ENCODE data around the gene TMOD2.
A peak's percentile ranks its signal among the peaks of the same experiment; 100 is the strongest.

Gene TMOD2

DNA sequence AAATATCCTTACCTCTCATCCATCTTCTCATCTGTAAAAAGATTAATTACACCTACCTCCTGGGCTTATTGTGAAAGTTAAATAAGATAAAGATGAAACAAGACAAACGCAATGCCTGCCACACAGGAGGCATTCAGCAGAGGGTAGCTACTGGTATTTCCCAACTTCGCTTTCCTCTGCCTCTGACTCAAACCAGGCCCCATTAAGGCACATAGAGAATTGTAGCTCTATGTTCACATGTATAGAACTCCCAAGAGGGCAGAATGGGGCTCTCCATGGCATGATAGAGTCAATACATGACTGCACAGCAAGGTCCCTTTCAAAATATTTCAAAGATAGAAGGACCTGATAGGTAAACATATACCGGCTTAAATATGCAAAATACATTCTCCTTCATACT lies 15.3 kb upstream of the TMOD2 start:
- DNase-seq = no peak

DNA sequence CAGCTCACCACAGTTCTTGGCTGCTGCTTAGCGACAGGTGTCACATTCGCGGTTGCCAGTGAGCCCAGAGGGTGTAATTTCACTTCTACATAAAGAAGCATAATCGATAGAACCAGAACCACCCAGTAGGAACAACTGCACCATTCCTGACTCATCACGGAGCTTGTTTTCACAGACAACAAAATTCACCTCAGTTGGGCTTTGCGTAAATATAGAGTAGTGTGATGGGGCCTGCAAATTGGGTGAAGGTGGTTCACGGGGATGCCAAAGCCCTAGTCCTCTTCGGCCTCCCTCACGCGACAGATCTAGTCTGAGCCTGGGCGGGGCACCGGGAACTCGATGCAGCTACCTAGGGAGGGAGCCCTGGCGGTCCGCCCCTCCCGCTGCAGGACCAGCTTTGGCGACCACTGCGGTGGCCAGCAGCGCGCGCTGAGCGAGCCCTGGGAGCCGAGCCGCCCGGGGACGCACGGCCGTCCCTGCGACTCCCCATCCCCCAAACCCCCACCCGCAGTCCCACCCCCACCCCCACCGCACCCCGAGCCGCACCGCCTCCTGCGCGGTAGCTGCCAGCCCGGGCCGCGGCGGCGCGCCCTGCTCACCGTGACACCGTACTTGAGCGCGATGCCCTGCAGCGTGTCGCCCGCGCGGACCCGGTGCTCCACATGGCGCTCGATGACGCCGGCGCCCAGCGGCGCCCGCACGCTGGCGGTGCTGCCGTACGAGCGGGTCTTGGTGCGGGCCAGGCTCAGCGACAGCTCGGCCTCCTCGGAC lies 14.5 kb upstream of the TMOD2 start:
- DNase-seq = peak; percentile 23

DNA sequence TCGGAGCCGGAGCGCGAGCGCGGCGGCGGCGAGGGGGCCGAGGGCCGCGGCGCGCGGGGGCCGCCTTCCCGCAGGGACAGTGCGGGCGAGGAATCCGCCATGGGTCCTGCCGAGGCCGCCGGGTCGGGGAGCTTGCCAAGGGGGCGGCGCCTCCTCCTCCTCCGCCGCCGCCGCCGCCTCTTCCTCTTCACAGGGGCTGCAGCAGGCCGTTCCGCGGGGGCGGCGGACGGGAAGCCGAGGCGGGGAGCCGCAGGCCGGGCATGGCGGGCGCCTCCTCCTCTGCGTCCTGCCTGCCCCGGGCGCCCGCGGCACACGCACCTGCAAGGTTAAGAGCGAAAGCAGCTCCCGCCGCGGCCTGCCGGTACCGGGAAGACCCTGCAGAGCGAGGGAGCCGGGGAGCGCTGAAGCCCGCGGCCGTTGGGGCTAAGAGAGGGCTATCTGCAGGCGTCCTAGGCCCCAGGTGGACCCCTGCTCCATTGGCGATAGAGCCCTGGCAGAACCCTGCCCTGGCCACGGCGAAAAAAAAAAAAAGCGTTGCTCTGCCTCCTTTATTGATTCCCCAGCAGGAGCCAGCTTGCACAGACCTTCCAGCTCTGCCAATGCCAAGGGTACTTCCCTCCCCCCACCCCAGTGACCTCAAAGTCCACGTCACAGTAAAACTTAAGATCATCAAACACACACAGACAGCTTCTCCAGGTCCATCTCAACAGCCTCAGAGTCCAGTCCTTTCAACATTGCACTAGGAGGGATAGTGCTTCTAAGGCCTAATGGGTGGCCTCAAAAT lies 13.7 kb upstream of the TMOD2 start, which contains the start of gene LYSMD2:
Gene LYSMD2 (minus strand): TSS at position 134 of the 784 bp plus-strand sequence. CDS start 33 bp downstream, at position 101.
- no peak for DNase-seq

DNA sequence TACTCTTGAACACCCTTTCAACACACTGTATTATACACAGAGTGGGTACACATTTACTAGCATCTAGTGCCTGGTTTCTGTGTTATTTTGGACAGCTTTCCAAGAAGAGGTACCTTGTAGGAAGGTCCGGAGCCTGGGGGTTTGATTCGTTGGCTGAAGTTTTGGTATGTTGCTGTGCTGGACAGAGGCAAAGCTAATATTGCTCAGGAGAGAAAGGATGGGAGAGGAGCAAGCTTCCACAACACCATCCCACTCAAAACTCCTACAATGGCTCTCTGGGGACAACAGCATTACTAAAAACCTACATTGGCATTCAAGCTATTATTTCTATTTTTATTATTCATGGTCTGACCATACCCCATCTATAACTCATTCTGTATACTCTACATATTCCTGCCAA lies 12.8 kb upstream of the TMOD2 start:
- no peak for DNase-seq

DNA sequence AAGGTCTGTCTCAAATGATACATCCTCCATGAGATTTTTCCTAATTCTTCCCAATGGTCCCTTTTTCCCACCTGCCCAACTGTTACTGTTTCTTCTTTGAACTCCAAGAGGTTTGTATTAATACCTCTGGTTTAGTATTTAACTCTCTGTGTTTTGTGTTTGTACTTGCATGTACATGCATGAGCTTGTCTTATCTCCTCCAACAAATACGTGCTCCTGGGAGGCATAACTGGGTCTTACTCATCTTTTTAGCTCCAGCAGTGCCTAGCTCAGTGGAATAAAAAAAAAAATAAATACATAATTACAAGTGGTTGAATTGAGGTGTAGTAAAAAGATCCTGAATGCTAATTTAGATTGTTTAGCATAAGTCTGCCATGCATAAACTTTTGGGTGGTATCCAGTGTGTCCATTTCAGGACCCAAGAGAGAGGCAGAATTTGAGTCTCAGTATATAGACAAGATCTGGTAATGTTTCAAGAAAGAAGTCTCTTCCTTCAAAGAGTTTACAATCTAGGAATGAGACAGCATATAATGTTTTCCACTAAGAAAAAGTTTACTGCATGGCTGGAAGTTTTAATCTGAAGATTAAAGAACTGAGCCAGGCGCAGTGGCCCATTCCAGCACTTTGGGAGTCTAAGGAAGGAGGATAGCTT lies 12.2 kb upstream of the TMOD2 start:
- DNase-seq = no peak

DNA sequence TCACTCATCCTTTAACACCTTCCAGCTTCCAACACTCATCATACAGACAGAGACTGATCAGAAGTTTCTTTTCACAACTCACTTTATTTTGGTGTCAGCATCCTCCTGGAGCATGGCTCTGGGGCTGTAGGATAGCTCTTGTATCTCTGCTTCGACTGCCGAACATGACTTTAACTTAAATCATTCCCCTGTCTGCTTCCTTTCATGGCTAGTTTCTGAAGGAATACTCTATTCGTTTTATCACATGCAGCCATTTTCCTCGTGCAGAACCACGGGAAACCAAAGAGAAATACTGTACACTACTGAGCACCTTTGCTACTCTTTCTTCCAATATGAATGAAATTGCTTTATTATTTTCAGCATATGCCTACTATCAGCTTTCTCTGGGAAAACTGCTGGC lies 2.1 kb upstream of the TMOD2 start:
- DNase-seq = no peak

DNA sequence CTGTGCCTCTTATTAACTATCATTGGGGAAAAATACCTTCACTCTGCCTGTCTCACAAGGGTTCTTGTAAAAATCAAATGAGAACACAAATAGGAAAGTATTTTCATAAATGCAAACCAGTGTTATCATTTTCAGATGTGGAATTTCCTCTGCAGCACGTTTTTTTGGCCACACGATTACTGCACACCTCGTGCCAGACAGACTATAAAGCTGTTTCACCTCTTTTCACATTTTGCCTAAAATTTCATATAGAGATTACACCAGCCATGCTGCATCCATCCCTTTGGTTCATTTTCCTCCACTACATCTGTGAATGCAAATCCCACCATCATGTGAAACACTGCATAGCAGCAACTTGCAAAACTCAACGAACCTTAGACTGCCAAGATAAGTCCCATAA lies 1.2 kb upstream of the TMOD2 start:
- DNase-seq = no peak

DNA sequence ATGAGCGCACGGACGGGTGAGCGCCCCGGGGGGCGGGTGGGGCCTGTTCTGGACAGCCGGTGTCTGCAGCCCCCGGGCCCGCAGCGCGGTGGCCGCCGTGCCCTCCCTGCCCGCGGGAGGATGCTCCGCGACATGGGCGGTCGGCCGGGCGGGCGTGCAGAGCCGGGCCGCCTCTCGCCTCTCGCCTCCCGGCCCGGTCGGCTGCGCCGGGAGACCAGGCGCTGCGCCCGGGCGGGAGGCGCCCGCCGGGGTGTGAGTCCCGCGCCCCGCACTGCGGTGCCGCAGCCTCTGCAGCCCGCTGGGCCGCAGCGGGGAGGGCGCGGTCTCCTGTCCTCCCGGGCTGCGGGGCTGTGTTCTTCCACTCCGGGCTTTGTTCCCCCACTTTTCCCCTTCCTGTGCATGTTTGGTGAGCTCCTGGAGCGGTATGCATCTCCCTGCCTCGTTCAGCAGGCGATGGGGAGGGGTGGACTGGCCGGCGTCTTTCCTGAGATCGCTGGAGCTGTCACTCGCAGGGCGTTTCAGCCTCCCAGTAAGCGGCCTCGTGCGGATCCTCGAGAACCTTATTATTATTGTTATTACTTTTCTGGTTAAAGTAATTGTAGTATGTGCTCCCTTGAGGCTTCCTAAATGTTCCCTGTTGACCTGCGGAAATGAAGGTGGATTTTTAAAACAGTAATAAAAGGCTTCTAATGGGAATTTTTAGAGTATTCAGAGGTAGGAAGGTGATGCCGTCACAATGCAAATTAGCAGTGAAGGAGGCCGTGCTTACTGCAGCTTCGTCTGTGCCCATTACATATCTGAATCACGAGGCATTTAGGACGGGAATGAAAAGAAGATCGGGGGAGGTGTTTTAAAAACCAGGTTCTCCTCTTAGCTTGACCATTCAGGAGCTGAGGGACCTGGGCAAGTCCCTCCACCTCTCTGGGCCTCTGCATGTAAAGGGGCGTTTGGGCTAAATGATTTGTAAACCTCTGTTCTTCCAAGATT lies 593 bp downstream of the TMOD2 start:
- no peak for DNase-seq

DNA sequence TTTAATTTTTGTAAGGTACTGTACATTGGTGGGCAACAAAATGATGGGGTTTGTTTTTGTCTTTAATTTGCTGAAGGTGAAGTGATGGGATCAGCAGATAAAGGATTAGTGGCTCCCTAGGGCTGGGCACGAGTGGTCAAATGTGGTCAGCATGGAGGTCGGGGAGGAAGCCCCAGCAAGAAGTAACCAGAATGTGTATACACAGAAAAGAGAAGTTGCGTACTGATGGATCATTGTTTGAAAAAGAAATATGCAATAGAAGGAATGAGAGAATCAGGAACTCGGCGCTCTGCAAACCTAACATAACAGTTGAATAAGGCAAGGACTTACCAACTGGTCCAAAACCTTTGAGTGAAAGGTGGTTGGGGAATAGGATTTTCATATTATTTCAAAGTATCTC lies 1.5 kb downstream of the TMOD2 start:
- DNase-seq = no peak

DNA sequence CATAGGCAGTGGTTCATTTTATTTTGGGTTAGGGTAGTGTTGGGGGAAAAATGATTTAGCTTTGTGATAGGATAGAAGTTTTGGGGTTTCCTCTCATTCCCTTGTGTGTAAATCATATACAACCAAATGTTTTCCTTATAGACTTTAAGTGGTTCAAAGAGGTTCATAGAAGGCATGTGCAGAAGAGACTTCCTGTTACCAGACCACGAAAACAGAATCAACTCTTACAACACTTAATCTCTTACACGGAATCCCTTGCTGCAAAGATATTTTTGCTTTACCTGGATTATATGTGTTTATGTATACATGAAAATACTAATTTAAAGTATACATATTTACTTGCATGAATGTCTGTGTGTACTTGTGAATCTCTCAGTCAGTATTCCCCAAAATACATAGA lies 2.9 kb downstream of the TMOD2 start:
- no peak for DNase-seq

DNA sequence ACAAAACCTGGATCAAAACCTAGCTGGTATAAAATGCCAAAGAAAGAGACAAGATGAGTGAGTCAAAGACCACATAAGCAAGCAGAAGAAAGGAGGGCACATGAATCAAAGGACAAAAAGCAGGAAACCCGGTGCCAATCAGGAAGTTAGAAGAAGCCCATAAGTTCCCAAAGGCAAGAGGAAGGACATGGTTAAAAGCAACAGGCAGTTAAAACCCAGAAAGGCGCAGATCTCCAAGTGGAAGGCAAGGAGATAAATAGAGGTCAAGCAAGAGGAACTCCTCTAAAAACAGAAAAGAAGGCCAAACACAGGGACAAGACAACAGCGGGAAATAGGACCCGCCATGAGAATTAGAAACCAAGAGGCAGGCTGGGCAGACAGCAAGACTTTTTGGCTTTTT lies 4.4 kb downstream of the TMOD2 start:
- DNase-seq = no peak

DNA sequence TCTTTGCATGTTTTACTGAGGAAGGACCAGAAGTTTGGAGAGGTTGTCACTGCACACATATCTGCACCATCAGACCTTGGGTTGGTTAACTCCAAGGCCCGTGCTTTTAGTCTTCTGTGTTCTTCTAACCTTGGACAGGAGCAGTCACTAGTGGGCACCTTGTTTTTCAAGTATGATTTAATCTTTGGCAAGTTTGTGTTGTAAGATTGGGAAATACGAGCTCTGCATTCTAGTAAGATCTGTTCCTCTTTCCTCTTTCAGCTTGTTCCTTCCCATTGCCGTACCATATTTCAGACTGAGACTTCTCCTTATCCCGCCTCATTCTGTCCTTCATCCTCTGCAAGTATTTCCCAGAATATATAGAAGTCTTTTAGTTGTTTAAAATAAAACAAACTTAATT lies 5.1 kb downstream of the TMOD2 start:
- no peak for DNase-seq

DNA sequence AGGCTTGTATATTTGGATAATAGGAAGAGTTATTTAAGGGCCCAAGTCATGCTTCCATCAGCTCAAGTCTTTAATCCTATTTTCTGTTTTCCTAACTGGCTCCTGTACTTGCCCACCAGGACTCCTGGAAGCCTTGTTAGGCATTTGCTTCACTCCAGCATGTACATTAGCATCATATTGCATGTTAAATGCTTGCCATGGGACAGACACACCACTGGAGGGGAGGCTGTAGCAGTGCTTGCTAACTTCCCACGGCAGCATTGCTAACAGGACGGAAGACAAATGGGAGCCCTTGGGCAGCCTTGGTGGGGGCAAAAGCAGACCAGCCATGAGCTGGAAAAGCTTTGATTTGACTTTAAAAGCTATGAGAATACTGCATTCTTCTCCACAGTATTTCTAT lies 6.1 kb downstream of the TMOD2 start:
- DNase-seq = no peak

DNA sequence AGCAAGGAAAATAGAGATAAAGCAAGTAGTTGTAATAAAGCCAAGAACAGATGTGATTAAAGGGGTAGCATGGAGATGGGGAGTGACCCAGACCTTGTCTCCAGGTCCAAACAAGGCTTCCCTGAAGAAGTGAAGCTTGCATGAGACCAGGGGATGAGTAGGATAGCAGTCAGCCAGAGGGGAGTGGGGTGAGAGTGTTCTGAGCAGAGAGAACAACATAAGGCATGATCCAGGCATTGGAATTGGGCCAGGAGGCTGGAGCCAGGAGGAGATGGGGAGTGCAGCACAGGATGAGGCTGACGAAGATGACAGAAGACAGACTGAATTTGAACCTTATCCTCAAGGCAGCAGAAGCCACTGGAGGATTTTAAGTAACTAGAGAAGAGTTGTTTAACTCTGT lies 7.2 kb downstream of the TMOD2 start:
- DNase-seq = peak; percentile 81

DNA sequence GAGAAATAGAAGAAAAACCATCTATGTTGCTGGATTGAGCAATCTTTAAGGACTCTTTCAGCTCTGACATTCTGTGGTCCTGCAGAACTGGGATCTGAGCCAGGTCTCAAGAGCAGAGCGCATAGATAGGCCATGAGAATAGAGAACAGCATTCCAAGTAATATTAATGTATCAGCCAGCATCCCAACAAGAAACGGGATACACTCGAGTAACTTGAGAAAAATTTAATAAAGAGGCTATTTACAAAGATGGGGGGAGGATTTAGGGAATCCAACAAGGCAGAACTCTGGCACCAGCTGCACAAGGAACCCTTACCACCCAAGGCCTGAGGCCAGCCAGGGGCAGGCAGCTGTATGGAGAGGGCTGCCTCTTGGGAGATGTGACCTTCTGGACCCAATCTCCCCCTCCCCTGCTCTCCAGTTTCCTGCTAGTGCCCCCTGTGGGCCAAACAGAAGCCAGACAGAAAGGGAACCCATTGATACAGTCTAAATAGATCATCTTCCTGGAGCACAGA lies 8.2 kb downstream of the TMOD2 start:
- DNase-seq = peak; percentile 87

DNA sequence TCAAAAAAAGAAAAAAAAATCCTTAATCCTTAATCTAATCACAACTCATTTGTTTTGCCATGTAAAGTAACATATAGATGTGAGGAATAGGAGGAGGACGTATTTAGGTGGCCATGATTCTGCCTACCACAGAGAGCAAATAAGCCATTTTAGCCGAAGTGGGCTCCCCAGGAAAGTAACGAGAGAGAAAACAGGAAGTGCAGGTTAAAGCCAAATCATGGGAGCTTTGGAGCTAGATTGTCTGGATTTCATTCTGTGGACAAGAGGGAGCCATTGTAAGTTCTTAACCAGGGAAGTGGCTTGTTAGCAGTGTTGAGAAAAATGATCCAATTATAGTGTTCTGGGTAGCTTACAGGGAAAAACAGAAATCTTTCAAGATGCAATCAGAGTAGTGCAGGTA lies 9.4 kb downstream of the TMOD2 start:
- no peak for DNase-seq

DNA sequence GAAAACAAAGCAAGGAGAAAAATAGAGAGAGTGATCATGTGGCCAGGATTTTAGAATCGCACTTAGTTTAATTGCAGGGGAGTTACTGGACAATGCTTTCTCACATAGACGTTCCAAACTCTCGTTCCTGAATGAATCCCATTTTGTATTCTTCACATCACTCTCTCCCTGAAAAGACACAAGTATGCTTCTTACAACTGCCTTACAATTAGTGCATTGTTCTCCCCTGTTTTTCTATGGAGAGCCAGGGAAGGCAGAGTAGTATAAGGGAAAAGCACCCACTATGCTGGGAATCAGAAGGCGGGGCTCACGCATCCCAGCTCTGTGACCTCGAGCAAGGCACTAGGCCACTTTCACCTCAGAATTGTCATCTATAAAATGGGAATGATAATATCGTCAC lies 14.4 kb downstream of the TMOD2 start:
- DNase-seq = no peak

DNA sequence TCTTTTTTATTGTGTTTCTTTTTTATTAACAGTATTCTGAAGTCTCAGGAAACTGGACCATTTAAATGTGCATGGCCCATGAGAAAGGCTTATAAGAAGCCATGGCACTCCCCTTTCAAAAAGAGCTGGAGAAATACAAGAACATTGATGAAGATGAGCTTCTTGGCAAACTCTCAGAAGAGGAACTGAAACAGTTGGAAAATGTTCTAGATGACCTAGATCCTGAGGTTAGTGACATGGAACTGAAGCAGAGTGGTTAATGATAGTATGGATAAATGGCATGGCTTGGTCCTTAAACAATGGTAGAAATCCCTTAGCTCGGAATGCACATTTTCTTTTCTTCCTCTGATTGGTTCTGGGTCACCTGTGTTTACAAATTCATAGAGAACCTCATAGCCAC lies 14.9 kb downstream of the TMOD2 start:
- no peak for DNase-seq

DNA sequence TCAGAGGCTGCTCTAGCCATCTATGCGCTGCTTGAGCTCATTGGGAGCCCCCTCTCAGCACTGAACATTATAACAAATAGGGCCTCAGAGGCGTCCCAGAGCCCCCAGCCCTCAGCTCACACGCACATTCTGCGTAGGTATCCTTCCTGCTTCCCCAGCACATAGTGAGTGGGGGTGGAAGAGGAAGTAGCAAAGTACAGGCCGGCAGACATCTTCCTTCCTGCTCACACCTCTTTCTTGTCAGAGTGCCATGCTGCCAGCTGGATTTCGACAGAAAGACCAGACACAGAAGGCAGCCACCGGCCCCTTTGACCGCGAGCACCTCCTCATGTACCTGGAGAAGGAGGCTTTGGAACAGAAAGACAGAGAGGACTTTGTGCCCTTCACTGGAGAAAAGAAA lies 16.6 kb downstream of the TMOD2 start:
- DNase-seq = no peak

DNA sequence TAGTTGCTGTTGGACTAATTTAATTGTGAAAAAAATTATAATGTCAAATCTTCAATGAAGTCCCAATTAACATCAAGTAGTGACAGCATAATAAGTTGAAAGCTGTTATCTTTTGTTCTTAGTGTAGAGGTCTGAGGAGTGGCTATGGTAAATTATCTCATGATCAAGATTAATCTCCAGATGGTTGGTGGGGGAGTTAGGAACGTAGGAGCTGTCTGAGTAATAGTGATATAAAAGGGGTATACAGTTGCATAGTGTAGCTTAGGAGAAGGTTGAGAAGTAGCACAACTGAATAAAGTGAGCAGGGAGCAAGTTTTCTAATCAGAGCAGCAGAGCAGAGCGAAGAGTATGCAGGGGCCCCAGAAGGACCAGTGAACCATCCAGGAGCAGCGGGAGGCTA lies 19.5 kb downstream of the TMOD2 start:
- DNase-seq = peak; percentile 87

DNA sequence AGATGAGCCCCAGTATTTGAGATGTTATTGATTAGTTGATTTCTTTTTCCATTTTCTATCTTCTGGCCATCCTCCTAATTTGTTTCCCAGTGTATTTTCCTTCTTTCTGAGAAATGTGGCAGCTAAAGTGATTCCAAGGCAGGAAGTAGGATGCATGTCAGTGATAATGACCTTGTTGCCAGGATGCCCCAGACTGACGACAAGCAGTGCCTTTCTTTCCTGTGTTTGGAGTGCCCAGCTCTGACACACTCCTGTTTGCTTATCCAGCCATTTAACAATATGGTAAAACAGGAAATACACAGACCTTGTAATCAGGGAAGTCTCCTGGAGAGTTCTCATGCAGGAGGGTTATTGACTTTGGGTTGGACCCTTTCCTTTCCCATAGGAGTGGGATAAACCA lies 20.4 kb downstream of the TMOD2 start:
- DNase-seq = no peak

DNA sequence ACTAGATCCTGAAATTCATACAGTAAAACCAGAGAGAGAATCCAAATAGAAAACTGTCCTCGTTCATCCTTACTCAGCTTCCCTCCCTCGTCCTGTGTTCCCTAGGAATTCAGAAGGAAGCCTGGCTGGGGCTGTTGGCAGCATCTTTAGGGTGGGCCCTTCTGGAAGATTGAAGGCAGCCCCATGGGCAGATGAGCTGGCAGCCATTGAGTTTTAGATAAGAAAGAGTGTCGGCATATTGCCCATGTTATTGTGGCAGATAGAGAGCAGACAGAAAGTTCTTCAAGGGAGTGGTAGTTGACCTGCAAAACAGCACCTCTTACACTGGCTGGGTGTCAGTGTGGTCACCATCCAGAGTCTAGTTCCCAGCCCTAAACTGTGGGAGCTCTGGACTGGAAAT lies 23.5 kb downstream of the TMOD2 start:
- no peak for DNase-seq

All from NCI-H524 treated with DMSO at 0.1 percent for 48 hours (cell line).